HG03025 (cell line): ENCODE results near the gene OARD1.

ENCODE experiments used
- ATAC-seq: cut with Tn5 transposase; IDR thresholded peaks from one replicate; pipeline ENCODE4 v1.9.1; 2021; ENCODE audit warnings: mild to moderate bottlenecking, moderate library complexity; ENCODE audit not compliant: unreplicated experiment, low FRiP score

OARD1 gene

DNA sequence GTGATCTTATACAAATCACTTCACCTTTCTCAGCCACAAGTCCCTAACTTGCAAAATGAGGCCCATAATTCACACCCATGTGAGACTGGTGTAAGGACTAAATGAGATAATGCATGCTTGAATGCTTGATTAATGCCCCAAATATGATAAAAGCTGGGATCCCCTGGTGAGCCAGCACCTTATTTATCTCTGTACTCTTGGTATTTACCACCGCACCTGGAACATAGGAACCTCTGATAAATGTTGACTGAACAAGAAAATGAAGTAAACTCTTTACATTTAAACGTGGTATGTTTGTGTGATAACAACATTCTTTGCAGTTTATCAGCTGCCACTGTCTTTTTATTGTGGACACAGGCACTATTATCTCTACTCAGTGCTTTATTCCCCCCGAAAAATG lies 21.6 kb downstream of the OARD1 start:
- ATAC-seq, result no peak

DNA sequence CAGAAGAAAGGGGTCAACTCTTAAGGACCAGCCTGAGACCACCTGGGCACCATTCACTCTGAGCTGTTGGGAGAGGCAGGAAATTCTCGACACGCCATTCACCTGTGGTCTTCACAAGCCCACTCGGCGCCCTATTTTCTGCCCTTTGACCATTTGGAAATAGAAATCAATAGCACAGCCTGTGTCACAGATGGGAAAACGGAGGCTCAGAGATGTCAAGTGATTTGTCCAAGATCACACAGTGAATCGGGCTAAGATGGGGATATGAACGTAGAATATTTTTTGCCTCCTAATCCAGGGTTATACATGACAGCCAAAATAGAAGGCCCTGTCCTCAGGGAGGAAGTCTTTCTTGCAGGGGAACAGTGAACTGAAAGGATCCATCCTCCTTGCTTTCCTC lies 22.2 kb downstream of the OARD1 start:
- no peak for ATAC-seq

- ATAC-seq, result no peak
These were observed 22.6 kb downstream of the OARD1 start for GRCh38 chr6:41049521-41049920.

GRCh38 chr6:41047745-41048732 lies 24.1 kb downstream of the OARD1 start:
- ATAC-seq, result no peak

DNA sequence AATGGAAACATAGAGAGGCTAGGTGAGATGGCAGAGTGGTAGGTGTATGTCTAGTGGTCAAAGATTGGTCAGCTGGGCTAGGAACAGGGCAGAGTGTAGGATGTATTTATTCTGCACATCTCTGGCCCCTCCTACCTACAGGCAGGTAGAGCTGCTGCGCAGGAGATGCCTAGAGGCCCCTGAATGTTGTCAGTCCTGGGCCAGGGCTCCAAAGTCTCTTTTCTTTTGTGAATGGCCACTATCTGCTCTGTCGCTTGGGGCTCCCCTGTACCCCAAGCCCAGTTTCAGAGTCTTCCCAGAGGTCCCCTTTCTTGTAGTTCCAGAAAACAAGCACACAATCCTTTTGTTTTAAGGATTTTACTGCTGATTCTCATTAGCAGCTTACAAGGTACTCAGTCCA lies 24.9 kb downstream of the OARD1 start:
- no peak for ATAC-seq

DNA sequence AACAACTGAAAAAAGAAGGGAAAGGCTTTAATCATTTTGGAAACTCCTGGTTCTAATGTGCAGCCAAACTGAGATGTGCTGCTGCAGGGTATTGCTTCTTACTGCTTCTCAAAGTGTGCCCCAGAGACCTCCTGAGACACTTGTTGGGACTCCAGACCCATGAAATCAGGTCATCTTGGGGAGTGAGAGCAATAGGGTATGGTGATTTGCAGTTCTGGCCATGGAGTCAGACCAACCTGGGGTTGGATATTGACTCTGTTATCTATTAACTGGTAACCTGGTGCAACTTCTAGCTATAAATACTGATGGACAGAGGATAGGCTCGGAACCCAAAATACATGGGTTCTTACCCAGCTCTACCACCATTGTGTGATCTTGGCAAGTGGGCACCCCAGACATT lies 26.1 kb downstream of the OARD1 start:
- no peak for ATAC-seq

- ATAC-seq, result no peak
These were observed 26.5 kb downstream of the OARD1 start for GRCh38 chr6:41045664-41046063.

DNA sequence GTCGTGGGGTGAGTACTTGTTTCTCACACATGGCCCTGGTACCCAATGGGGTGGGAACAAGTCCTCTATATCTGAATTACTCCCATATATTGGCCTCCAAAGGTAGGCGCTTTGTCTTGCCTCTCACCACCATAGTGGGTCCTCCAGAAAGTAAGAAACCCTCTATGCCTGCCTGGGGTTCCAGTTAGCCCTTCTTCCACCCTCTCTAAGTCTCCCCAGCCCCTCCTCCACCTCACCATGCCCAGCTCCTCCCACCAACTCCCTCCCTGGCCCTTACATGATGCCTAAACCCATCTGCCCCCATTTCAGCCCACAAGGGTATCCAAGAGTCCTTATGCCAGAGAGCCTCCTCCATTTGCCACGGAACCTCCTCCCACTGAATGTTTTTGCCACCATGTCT lies 29.0 kb downstream of the OARD1 start:
- ATAC-seq, result no peak

- ATAC-seq, result no peak
These were observed 29.7 kb downstream of the OARD1 start, which contains the start of gene TSPO2 for GRCh38 chr6:41042226-41043055. TSS of gene TSPO2 (plus strand) at chr6:41042467. CDS start at chr6:41042986, 519 bp downstream.

- ATAC-seq, result no peak
These were observed 31.1 kb downstream of the OARD1 start for GRCh38 chr6:41040940-41041536.

- no peak for ATAC-seq
These were observed 31.8 kb downstream of the OARD1 start for GRCh38 chr6:41040101-41040939.

- no peak for ATAC-seq
These were observed 32.8 kb downstream of the OARD1 start, which contains the start of gene UNC5CL for GRCh38 chr6:41039060-41039998. TSS of gene UNC5CL (minus strand) at chr6:41039221. CDS start at chr6:41035074, 4,147 bp downstream.

GRCh38 chr6:41038205-41038604 lies 34.0 kb downstream of the OARD1 start:
- ATAC-seq, result no peak

GRCh38 chr6:41037107-41037900 lies 34.9 kb downstream of the OARD1 start:
- ATAC-seq, result no peak

DNA sequence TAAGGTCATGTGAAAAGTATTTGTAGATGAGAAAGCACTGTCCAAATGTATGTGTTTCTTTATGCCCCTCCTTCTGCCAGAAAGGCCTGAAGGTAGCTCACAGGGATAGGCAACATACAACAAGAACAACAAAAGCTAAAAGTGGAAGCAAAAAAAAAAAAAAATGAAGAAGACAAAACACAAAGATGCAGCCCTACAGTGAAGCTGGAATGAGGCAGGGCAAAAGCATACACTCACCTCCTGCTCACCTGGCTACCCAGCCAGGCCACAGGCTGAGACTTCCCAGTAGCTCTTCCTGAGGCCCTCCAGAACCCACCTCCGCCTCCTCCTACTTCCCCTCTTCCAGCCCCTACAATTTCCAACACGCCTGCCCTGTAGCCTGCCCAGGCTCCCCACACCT lies 35.6 kb downstream of the OARD1 start:
- no peak for ATAC-seq

DNA sequence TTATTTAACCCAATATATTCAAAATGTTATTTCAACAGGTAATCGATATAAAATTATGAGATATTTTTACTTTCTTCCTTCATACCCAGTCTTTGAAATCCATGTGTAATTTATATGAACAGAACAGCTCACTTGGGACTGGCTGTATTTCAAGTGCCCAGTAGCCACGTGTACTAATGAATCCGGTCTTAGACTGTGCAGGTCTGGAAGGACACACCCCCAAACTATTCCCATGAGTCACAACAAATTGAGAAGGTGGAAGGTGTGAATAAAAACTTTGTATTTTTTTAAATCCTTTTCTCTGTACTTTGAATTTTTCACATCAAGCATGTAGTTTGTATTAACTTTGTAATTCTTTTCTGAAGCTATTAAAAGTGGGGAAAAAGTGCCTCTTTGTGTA lies 36.0 kb downstream of the OARD1 start:
- no peak for ATAC-seq

GRCh38 chr6:41033776-41034175 lies 38.4 kb downstream of the OARD1 start:
- ATAC-seq, result no peak

DNA sequence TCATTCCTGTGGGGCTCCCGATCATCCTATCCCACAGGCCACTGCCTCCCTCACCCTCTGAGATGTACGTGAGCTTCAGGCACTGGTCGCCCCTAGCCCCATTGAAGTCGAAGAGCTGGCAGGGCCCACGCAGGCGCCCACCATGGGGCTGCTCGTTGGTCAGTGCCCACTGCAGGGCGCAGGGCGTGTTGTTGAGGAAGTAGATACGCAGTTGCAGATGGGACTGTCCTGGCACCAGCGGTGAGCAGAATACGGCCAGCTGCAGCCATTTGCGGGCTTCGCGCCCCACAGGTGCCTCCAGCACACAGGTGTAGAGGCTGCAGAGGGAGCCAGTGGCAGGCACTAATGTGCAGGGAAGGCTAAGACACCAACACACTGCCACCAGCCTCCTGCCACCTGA lies 39.3 kb downstream of the OARD1 start:
- no peak for ATAC-seq
